HG03442 (cell line): ENCODE data around the gene PPP6R3.
"Not testable (repeated sequence)": the region's sequence is repeated elsewhere in the genome, so short reads cannot be mapped to it uniquely, and the experiment has no call there.

Experiments used
- ATAC-seq: cut with Tn5 transposase; IDR thresholded peaks from one replicate; pipeline ENCODE4 v1.9.1; 2021; ENCODE audit warnings: mild to moderate bottlenecking, moderate library complexity; ENCODE audit not compliant: unreplicated experiment

PPP6R3 gene

GRCh38 chr11:68593441-68593840 is 132.9 kb downstream of the PPP6R3 start:
- ATAC-seq: no peak

DNA sequence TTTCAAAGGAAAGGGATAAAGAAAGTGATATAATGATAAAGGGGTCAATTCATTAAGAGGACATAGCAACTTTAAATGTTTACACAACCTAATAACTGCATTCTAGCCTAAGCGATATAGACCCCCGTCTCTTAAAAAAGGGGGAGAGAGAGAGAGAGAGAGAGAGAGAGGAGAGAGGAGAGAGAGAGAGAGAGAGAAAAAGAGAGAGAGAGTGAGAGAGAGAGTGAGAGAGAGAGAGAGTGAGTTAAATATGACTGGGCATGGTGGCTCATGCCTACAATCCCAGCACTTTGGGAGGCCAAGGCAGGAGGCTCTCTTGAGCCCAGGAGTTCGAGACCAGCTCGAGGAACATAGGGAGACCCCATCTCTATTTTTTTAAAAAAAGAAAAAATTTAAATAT is 133.6 kb downstream of the PPP6R3 start:
- ATAC-seq: no peak

- ATAC-seq: no peak
These were observed 135.7 kb downstream of the PPP6R3 start for GRCh38 chr11:68596231-68596630.

DNA sequence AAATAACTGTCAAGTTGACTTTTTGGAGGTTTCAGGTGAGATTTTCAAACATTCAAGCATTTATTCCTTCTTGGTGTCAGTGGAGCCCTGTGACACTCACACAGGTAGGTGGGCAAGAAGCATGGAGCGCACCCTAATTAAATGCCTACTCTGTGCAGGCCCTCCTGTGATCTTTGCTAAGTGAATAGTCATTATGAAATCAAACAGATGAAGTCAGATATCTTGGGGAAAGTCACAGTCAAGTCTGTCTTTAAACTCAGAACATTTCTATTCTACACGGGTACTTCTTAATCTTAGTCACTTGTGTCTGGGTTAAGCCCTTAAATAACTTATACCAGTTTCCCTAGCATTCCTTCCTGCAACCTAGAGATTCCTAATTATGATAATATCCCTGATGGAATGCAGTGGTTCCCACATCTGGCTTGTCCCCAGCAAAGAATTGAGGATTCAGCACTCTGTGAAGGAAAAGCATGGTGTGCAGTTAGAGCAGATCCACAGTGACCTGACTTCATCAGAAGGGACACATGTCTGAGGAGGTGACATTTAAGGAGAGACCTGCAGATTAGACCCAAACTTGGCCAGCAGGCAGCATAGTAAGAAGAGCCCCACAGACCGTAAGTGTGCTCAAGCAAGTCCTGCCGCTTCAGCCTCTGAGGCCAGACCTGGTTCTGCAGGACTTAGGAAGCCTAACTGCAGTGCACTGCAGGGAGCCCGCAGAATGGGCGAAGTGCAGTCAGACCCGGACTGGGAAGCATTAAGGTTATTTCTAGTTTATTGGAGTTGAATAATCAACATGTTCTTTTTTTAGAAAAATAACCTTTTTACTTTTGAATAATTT is 138.5 kb downstream of the PPP6R3 start:
- ATAC-seq: no peak

GRCh38 chr11:68601147-68601546 is 140.6 kb downstream of the PPP6R3 start:
- ATAC-seq: no peak

DNA sequence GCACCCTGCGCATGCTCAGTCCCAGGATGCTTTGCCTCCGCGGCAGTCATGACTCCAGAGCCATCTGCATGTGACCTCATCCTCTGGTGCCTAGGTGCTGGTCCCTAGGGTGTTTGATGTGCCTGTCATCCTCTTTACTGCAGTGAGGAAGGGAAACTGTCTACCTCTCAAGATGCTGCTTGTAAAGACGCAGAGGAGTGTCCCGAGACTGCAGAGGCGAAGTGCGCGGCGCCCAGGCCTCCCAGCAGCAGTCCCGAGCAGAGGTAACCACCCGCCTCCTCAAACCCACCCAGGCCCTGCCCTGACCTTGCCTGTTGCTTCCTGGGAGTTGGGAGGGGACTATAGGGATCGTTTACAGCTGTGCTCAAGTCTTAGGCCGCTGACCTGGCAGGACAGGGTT is 149.2 kb downstream of the PPP6R3 start:
- ATAC-seq: no peak

- no peak for ATAC-seq
These were observed 150.0 kb downstream of the PPP6R3 start for GRCh38 chr11:68610452-68611116.

DNA sequence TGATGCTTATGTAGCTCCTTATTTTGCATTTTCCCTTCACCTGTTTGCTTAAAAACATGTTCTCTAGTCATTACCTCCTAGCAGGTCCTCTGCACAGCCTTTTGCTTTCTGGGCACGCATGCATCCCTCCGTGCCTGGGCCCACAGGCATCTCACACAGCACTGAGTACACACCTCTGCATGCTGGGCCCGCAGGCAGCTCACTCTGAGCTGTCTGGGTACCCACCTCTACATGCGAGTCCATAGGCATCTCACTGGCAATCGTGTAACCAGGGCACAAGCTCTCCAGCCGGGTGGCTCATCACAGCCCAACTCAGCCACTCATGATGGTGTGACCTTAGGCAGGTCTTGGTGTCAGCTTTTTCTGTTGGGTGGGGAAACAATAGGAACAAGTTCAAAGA is 155.1 kb downstream of the PPP6R3 start:
- no peak for ATAC-seq

- ATAC-seq: no peak
These were observed 157.6 kb downstream of the PPP6R3 start for GRCh38 chr11:68617925-68618809.

- no peak for ATAC-seq
These were observed 161.3 kb downstream of the PPP6R3 start for GRCh38 chr11:68621826-68622225.

- not testable (repeated sequence) for ATAC-seq
These were observed 163.2 kb downstream of the PPP6R3 start for GRCh38 chr11:68623706-68624105.

GRCh38 chr11:68625069-68625468 is 164.5 kb downstream of the PPP6R3 start:
- not testable (repeated sequence) for ATAC-seq

- ATAC-seq: not testable (repeated sequence)
These were observed 165.7 kb downstream of the PPP6R3 start for GRCh38 chr11:68626236-68626635.

- ATAC-seq: not testable (repeated sequence)
These were observed 168.3 kb downstream of the PPP6R3 start for GRCh38 chr11:68628837-68629236.

DNA sequence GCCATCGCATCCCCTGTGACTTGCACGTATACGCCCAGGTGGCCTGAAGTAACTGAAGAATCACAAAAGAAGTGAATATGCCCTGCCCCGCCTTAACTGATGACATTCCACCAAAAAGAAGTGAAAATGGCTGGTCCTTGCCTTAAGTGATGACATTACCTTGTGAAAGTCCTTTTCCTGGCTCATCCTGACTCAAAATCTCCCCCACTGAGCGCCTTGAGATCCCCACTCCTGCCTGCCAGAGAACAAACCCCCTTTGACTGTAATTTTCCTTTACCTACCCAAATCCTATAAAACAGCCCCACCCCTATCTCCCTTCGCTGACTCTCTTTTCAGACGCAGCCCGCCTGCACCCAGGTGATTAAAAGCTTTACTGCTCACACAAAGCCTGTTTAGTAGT is 171.8 kb downstream of the PPP6R3 start:
- not testable (repeated sequence) for ATAC-seq

DNA sequence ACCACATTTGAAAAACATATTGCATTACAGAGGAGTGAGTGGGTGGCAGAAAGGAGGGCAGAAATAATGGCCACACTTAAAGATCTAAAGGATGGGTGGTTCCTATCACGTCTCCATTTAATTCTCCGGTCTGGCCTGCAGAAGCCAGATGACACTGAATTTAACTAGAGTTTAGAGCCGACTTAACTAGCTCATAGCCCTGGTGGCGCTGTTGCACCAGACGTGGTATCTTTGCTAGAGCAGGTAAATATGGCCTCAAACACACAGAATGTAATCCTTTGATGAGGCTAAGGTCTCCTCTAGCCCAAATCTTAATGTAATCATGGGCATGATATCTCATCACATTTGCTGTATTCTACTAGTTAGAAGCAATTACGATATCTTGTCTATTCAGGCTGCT is 172.2 kb downstream of the PPP6R3 start:
- ATAC-seq: no peak

- ATAC-seq: not testable (repeated sequence)
These were observed 174.1 kb downstream of the PPP6R3 start for GRCh38 chr11:68634606-68635005.

DNA sequence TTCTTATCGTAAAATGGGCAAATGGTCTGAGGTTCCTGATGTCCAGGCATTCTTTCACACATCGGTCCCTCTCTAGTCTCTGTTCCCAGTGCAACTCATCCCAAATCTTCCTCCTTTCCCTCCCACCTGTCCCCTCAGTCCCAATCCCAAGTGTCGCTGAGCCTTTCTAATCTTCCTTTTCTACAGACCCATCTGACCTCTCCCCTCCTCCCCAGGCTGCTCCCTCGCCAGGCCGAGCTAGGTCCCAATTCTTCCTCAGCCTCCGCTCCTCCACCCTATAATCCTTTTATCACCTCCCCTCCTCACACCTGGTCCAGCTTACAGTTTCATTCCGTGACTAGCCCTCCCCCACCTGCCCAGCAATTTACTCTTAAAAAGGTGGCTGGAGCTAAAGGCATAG is 174.6 kb downstream of the PPP6R3 start:
- ATAC-seq: not testable (repeated sequence)

DNA sequence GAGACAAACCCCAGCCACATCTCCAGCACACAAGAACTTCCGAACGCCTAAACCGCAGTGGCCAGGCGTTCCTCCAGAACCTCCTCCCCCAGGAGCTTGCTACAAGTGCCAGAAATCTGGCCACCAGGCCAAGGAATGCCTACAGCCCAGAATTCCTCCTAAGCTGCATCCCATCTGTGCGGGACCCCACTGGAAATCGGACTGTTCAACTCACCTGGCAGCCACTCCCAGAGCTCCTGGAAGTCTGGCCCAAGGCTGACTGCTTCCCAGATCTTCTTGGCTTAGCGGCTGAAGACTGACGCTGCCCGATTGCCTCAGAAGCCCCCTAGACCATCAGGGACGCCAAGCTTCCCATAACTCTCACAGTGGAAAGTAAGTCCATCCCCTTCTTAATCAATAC is 175.3 kb downstream of the PPP6R3 start:
- not testable (repeated sequence) for ATAC-seq

GRCh38 chr11:68639322-68639721 is 178.8 kb downstream of the PPP6R3 start:
- ATAC-seq: not testable (repeated sequence)

GRCh38 chr11:68641880-68642279 is 181.3 kb downstream of the PPP6R3 start:
- no peak for ATAC-seq
